HG03095 (cell line): ENCODE results near the gene SMAD6.

Experiments
- ATAC-seq: cut with Tn5 transposase; IDR thresholded peaks from one replicate; pipeline ENCODE4 v1.9.1; 2021; ENCODE audit warnings: moderate library complexity; ENCODE audit not compliant: unreplicated experiment

The SMAD6 gene

DNA sequence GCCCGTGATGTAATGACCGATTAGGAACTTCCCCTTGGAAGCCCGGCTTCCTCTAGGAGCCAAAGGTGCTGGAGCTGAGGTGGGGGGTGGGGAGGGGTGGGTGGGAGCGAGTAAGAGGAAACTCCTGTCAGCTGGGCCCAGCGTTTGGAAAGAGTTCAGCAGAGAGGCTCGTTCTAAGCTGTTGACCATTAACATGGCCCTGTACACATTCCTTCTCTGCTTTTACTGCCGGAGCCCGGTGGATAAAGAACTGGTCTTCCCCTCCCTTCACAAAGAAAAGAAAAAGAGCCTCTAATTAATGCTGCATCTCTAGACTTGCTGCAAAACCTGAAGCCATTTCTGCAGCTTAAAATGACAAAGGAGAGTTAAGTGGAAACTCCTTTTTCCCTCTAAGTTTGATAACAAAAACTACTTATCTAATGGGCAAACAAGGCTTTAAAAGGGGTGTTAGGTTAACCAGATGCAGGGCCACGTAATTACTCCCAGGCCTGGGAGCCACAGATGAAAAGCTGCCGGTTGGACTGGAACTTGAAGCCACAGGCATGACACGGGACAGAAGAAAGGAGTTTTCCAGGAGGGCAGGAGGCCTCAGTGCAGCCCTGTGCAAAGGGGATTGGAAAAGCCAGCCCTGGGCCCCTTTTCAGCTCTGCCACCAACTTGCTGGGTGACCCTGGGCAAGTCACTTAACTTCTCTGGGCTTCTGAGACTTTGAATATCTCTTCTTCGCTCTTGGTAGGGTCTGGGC, 71.3 kb downstream of the SMAD6 start:
- no peak for ATAC-seq

DNA sequence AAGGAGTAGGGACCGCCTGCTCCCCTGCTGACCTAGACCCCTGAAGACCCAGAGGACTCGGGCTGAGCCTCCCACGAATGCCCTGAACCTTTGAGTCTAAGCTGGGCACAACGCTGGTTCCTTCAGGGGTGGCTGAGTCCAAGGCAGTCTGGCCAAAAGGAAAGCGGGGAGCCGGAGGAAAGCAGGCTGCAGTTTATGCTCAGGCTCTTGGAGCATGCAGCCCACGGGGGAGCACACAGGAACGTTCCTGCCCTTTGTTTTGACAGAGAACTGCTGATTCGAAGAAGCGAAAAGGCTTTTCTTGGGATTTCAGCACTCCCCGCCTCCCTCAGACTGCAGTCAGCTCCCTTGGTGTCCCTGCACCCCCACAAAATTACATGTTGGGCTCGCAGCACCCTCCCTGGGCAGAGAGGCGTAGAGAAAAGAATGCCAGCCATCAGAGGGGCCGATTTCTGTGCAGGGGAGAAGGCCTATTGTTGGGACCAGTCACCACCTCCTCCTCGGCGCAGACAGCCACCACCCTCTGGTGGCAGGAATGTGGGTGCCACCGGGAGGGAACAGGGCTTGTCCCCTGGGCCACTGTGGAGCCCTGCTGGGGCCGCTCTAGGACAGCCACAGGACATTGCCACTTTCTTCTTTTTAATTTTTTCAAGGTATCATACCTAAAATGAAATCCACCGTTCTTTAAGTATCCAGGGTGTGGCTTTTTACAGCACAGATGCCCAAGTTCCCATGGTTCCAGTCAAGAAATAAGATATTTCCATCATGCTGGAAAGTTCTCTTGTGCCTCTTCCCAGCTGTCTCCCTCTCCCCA, 72.2 kb downstream of the SMAD6 start:
- ATAC-seq: no peak

DNA sequence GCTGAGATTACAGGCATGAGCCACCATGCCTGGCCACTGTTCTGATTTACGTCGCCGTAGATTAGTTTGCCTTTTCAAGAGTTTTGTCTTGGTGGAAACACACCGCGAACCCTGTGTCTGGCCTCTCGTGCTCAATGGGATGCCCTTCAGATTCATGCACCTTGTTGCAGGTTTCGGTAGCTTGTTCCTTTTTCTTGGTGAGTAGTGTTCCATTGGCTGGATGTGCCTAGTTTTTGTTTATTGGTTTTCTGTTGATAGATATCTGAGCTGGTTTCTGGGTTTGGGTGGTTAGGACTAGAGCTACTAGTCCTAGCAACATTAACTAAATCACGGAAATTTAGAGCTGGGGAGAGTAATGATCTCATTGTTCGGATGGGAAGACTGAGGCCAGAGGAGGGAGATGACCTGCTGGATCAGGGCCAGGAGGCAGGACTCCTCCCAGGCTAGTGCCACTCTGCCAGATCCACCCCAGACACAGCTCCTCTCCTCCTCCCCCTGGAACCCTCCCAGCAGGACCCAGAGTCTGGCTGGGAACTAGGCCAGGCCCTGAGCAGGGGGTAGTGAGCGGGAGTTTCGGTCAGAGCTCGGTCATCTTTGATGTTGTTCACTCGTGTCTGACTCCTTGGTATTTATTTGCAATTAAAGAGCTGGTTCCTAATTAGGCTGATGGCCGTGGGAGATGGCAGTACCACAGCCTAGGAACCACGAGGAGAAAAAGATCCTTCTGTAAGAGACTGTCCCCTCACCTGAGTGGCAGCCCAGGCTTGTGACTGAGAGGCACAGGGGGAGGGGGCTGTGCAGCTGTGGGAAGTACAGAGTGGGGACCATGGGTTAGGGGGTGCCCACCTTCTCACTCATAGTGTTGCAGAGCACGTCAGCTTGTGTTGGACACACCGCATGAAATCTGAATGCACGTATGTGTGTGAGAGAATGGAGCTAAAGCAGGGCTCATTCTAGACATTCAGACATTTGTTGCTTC, 73.4 kb downstream of the SMAD6 start:
- ATAC-seq: no peak

DNA sequence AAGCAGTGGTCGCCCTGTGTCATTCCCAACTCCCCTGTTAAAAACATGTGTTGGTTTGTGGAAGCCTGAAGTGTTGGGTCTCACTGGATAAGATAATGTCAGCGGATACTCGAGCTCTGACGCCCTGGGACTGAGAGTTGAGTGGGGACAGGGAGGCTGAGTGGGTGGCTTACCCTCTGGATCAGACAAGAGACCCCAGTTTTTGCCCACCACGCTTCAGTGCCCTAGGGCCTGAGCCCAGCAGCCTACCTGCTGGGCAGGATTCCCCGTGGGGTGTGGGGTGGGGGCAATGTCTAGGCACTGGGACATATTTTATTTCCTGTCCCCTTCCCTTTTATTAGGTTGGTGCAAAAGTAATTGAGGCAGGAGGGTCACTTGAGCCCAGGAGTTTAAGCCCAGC, 75.0 kb downstream of the SMAD6 start:
- no peak for ATAC-seq

DNA sequence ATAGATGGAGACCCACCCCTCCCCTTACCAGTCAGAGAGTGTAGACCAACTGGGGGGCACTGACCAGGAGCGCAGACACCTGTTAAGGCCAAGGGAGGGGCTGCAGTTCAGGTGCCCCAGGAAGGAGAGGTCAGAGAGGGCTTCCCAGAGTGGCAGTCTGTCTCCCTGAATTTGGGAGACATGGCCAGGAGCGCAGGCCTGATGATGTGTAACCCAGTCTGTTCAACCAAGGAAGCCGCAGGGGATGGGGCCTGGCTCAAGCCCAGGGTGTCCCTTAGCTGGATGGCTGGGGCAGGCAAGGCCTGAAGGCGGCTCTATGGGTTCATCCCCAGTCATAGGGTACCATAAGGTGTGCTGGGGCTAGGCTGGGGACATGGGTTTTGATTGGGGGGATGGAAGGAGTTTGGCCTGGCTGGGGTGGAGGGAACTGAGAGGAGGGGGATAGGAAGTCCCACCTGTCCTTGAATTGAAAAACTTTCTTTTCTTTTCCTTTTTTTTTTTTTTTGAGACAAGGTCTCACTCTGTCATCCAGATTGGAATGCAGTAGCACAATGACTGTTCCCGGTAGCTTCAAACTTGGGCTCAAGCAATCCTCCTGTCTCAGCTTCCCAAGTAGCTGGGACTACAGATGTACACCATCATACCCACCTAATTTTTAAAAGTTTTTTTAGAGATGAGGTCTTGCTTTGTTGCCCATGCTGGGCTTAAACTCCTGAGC, 75.7 kb downstream of the SMAD6 start:
- ATAC-seq: no peak

DNA sequence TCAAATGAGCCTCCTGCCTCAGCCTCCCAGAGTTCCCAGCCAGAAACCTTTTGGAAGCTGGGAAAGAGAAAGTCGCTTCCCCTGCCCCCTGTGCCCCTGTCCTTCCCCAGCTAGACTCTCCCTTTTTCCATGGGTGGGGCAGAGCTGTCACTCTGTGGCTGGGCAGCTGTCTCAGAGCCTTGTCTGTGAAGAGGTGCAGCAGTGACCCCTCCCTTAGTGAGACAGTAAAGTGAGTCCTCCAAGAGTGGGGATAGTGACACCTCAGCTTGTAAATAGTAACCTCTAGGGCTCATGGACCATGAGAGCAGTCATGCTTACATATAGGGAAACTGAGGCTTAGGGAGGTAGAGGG, 76.3 kb downstream of the SMAD6 start:
- ATAC-seq: no peak

DNA sequence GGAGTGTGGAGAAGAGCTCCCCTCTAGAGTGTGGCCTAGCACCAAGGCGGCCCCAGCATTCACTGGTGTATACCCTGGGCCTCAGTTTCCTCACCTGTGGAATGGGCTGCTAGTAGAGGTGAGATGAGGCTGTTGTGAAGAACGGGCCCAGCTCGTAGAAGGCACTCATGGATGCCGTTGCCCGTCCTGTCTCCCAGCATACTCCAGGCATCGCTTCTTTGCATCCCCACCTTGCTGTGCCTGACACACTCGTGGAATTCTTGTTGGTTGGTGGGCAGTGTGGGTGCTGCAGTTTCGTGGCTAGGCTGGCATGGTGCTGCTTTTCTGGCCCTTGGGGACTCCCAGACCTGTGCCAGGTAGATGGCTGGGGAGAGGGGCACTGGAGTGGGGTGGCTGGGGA, 76.7 kb downstream of the SMAD6 start:
- no peak for ATAC-seq

DNA sequence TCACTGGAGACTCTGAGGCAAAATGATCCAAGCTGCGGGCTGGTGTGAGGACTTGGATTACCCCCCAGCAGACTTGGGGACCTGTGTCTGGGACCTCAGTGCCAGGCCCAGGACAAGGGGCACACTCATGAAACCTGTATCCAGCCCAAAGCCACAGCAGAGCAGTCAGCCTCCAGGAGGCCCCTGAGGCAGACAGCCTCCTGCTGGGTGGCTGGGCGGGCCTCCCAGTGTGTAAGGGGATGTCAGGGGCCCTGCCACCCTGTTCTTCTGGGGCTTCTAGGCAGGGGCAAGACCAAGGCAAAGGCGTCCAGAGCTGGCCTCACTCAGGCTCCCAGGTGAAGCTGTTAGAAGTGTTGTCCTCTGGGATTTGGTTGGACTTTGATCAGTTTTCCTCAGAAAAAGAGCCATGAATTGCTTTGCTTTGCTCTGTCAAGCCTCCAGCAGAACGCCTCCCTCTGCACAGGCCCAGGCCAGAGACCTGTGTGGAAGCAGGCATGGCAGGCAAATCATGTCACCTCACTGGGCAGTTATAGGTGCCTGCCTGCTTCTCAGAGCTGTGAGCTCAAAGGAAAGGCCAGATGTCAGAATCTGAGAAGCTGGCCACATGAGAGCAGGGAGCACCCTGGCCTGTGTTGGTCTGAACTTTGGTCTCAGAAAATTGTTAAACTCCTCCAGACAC, 77.4 kb downstream of the SMAD6 start:
- no peak for ATAC-seq

DNA sequence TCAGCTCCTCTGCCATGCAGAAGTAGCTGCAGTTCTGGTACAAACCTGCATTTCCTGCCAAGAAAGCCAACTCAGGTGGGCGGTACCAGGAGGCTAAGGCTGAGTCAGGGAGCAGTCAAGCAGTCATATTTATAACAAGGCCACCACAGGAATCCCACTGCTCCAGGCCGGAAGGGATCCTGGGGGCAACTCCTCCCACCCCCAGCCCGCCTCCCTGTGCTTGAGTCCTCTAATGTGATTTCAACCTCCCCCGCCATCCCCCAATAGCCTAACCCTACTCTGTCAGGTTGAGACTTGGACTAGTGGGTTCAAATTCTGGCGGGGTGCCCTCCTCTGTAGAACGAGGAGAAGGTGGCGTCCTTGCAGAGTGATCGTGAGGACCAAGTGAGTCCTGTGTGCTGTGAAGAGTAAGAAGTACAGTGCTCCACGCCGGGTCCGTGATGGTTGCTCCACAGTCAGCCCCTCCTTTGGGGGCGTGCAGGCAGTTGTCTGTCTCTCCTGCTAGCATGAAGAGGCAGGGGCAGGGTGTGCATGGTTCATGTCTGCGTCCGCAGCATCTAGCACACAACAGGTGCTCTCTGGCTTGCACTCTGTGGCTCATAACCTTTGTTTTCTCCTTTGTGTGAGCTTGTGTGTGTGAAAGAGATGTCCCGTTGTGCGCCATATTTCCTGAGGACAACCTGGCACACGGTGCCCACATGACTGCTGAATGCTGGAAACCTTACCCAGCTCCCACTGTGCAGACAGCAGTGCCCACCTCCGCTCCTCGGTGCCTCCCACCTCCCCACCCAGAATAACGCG, 78.3 kb downstream of the SMAD6 start:
- no peak for ATAC-seq

DNA sequence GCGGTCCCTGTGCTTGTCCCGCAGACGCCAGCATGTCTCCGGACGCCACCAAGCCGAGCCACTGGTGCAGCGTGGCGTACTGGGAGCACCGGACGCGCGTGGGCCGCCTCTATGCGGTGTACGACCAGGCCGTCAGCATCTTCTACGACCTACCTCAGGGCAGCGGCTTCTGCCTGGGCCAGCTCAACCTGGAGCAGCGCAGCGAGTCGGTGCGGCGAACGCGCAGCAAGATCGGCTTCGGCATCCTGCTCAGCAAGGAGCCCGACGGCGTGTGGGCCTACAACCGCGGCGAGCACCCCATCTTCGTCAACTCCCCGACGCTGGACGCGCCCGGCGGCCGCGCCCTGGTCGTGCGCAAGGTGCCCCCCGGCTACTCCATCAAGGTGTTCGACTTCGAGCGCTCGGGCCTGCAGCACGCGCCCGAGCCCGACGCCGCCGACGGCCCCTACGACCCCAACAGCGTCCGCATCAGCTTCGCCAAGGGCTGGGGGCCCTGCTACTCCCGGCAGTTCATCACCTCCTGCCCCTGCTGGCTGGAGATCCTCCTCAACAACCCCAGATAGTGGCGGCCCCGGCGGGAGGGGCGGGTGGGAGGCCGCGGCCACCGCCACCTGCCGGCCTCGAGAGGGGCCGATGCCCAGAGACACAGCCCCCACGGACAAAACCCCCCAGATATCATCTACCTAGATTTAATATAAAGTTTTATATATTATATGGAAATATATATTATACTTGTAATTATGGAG, 79.1 kb downstream of the SMAD6 start:
- no peak for ATAC-seq

DNA sequence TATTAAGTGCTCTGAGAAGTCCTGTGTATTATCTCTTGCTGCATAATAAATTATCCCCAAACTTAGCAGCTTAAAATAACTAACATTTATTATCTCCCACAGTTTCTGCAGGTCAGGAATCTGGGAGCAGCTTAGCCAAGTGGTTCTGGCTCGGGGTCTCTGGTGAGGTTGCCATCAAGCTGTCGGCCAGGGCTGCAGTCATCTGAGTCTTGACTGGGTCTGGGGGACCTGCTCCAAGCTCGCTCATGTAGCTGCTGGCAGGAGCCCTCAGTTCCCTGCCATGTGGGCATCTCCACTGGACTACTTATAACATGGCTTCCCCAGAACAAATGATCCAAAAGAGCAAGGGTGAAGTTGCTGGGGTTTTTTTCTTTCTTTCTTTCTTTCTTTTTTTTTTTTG, 80.7 kb downstream of the SMAD6 start:
- no peak for ATAC-seq

DNA sequence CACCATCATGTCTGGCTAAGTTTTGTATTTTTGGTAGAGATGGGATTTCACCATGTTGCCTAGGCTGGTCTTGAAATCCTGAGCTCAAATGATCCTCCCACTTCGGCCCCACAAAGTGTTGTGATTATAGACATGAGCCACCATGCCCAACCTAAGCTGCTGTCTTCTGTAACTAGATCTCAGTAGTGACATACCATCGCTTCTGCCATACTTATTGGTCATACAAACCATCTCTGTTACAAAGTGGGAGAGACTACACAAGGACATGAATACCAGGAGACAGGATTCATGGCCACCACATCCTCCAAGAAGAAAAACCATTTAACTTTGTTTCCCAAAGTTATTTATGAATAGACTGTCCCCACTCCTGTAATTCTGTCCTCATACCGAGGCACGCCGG, 81.3 kb downstream of the SMAD6 start:
- no peak for ATAC-seq

DNA sequence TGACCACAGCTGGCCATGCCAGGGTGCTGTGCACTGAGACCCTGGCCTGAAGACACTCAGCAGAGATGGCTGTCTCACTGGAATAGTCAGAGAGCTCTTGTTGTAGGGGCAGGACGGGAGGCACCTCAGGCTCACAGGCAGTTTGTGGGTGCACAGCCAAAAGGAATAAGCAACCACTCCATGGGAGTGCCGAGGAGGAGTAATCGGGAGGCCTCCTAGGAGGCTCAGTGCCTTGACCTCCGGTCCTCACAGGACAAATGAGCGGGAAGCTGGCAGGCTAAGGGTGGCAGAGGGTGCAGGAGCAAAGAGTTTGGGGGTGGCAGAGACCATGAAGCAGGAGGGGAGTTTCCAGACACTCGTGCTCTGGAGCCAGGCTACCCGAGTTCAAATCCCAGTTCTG, 81.7 kb downstream of the SMAD6 start:
- ATAC-seq: no peak

DNA sequence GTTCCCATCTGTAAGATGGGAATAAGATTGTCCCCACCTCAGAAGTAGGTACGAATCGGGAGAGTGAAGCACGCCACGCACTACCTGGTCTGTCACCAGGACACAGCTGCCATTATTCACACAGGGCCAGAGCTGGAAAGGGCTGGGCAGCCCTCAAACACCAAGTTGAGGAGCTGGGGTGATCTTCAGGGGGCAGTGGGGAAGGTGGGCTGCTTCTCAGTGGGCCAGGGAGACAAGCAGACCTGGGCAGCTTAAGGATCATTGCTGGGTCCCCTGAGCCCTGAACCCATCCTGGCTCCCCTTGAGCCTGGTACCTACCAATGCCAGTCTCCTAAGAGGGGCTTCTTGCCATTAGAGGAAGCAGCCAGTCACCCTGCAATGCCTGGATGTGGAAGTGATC, 82.1 kb downstream of the SMAD6 start:
- ATAC-seq: no peak

DNA sequence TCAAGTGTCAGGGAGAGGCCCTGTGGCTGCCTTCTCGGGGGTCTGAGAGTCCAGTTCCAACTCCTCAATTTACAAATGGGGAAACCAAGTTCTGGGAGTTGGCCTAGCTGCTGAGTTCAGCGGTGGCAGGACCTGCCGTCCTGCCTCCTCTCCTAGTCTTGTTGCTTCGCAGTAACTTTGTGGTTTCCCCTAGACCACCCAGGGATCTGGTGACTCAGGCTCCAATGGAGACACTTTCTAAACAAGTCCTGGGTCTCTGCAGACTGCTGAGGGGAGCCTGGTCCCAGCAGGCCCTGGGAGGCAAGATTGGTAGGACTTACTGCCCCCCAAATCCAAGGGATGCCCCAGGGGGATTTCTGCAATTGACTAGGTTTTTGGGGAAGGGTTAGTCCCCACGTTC, 83.6 kb downstream of the SMAD6 start:
- no peak for ATAC-seq

DNA sequence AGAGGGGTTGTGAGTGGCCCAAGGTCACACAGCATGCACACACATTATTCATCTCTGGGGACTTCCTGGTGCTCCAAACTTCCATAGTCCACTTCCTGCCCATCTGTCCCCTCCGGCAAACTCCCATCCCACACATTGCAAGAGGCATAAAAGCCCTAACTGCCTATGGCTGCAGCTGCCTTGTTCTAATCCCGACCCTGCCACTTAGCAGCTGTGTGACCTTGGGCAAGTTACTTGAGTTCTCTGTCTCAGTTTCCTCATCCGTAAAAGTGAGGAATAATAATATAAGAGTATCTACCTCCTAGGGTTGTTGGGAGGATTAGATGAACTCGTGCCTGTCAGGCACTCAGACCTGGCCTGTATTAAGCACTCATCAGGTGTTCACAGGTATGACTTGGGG, 84.2 kb downstream of the SMAD6 start:
- no peak for ATAC-seq

DNA sequence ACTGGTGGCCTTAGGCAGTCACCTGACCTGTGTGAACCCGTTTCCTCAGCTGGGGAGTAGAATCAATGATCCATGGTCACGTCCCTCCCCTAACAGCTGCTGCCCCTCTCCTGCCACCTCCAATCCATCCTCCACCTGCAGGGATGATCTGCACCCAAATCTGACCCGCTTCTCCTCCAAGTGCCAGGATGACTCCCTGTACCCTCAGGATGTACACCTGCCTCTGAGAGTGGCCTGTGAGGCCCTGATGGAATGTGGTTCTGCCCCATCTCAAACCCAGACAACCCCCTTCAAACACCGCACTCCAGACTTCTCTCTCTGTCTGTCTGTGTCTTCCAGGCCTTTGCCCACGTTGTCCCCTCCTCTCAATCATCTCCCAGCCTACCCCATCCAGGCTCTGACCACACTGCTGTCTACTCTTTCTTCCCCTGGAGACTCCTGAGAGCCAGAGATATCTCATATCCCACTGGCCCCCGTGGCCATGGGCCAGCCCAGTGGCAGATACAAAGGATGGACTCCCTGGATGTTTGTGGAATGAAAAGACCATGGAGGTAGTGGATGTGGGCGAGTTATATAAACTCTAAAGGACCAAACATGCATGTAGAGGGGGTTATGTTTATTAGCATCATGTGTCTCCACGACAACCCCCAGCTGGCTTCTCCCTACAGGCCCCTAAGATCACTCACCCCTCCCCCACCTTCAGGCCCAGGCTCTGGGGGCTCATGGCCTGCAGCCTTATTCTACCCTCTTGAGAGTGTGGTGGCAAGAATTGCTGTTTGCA, 84.9 kb downstream of the SMAD6 start:
- no peak for ATAC-seq

DNA sequence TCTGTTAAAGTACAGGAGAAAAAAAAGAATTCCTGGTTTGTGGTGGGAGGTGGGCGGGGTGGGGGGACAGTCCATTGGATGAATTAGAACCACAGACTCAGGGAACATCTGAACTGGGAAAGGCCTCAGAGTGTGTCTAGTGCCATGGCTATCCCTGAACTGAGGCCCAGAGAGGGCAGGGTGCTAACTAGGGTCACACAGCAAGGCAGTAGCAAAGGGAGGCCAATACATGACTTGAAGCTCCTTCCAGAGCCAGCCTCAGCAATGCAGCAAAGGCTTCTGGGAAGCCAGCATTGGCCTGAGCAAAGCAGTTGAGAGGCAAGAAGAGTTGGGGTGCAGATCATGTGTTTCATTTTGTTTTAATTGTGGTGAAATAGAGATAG, 85.4 kb downstream of the SMAD6 start:
- ATAC-seq: no peak
